Measurements from ENCODE around the gene ARHGEF40.

GRCh38 chr14:21097636-21098075, 27.6 kb downstream of the ARHGEF40 start:
- TF ChIP-seq CTCF (conservative IDR thresholded peaks at IDR 0.05) (no peak), ZFX (IDR thresholded peaks at IDR 0.05) (no peak)
